Erythroblast (primary cell): ENCODE data around the gene CFAP58.

Experiments used
- GATA1 ChIP-seq: IDR thresholded peaks from 2 replicates; pipeline ENCODE4 v1.6.1; 2011; ENCODE audit warnings: low read depth, mild to moderate bottlenecking, control low read depth, low read length, moderate library complexity
- POLR2A ChIP-seq: IDR thresholded peaks from 2 replicates; pipeline ENCODE4 v1.6.1; 2011; ENCODE audit warnings: mild to moderate bottlenecking, low read length

DNA sequence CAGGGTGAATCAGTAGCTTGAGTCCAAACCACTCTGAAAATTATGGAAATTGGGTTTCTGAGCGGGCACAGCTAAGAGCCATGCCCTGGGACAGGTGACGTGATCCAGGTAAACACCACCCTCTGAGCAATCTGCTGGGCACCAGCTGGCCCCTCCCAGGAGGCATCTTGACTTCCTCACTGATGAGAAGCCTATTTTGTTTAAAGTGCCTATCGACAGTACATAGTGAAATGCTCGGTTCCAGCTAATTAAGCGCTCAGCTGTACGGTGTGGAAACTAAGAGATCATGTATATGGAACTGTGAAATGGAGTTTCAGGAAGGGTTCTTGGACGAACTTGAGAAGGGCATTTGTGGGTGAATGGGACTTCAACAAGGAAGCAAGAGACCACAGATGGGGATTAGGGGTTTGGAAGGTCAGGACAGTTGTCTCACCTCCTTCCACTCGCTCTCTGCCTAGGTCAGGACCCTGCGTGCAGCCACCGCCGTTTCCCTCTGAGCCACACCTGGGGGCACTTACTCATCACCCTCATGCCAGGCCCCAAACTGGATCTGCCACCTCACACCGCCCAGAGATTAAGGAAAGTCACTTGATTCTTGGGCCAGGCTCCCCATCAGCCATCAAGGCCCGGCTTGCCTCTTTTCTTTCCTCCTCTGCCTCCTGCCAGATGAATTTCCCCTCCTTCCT, 18.5 kb upstream of the CFAP58 start:
- no peak for TF ChIP-seq POLR2A
- no peak for TF ChIP-seq GATA1
